SHP77 treated with DMSO at 0.1 percent for 48 hours (cell line): Measurements from ENCODE around the gene NAP1L4.

Source experiments
- DNase-seq: peaks from one replicate; lab custom pipeline; 2025; lab: John Stamatoyannopoulos, UW

NAP1L4 gene, protein sequence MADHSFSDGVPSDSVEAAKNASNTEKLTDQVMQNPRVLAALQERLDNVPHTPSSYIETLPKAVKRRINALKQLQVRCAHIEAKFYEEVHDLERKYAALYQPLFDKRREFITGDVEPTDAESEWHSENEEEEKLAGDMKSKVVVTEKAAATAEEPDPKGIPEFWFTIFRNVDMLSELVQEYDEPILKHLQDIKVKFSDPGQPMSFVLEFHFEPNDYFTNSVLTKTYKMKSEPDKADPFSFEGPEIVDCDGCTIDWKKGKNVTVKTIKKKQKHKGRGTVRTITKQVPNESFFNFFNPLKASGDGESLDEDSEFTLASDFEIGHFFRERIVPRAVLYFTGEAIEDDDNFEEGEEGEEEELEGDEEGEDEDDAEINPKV

DNA sequence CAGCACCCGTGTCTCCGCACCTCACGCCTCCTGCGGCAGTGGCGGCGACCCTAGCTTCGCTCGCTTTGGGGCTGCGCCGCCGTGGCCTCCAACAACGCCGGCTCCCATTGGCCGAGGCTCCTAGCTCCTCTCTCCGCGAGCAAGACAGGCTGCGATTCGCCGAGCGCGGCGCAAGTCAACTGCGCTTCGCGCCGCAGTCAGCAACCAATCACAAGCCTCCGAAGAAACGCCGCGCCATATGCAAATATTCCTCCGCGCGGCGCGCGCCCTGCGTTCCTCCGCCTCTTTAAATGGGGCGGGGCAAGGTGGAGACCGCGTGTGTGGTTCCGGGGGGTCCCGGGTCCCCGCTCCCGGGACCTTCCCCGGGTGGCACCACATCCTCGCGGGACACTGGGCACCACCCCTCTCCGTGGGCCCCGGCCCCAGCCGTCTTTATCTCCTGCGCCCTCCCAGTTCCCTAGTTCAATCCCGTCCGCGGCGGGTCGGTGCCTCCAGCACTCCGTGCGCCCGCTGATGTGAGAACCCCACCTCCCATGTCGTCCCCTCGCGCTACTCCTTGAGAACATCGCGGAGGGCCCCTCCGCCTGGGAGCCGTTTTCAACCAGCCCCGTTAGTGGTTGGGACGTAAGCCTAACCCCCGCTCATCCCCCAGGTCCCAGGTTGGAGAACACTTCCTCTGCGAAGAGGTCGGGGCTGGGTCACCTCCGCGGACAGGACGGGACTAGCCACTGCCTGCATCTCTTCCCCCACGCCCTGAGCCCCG, at the start of gene NAP1L4:
TSS of gene NAP1L4 (minus strand) at position 96 of the 763 bp plus-strand sequence. CDS start 13,109 bp downstream, outside the sequence.
- DNase-seq, result peak; percentile 56

DNA sequence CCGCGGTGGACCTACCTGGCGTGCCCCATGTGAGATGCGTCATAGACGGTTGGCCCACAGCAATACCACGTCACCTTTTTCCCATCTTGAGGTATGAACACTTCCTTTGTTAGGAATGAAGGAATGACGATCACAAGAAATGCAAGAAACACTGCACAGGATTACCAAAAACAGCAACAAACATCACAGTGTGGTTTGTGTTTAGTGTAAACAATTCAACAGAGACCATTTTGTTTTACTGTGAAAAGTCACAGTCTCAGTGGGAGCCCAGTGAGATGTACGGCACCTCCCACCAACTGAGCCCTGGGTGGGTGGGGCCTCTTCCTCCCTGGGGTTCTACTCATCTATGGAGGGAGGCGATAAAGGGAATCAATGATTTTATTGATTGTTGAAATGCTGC, 48.8 kb upstream of the NAP1L4 start:
- DNase-seq, result no peak

DNA sequence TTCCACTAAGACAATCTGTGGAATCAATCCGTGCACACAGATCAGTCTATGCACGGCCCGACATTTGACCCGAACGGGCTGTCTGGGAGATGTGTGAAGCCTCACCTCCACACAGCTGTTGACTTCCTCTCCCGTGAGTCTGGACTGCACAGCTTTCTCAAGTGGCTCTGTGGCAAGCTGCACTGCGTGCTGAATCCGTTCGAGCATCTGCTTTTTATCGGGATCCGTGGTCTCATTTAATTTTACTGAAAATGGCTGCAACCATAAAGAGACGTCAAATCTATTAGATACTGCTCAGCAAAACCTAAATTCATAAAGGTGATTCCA, 45.8 kb upstream of the NAP1L4 start:
- no peak for DNase-seq

DNA sequence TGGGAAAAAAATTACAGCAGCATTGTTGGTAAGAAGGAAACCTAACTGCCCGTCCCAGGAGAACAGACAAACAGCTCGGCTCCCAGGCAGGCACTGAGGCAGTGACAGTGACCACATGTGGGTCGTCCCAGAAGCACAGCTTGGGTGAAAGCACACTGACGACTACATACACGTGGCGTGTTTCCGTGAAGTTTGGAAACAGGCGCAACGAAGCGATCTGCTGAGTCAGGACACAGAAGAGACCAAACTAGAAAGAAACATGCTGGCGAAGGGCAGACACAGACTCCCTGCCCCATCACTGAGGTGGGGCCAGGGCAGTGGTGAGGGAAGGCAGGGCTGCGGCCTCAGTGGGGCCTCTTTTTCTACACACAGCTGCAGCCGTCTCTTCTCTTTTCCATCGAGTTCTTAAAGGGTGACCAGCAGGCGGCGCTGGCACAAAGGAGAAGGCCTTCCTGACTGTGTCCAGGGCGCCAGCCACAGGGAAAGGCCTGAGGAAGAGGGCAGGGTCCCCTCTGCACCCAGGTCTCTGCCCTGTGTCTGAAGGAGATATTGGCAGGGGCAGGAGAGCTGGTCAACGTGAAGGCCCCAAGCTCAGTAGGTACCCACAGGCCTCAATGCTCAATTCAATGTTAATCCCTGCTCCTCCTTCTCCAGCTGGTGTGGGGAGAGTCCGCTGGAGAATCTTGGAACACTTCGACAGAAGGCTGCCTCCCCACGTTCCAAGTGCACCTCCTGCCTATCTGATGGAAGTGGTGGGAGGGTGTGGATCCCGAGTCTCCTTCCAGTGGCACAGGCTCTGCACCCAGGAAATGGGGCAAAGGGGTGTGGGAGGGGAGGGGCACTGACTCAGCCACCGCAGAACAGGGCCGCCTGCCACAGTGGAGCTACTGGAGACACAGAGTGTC, 45.2 kb upstream of the NAP1L4 start:
- no peak for DNase-seq

DNA sequence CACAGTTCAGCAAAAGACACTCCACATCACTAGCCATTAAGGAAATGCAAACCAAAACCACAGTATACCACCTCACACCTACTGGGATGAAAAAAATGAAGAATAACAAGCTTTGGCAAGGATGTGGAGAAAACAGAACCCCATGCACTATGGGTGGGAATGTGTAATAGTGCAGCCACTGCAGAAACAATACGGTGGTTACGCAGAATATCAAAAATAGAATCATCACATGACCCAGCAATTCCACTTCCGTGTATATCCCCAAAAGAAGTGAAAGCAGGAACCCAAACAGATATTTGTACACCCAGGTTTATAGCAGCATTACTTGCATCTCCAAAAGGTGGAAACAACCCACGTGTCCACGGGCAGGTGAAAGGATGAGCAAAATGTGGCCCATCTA, 44.3 kb upstream of the NAP1L4 start:
- DNase-seq, result no peak

DNA sequence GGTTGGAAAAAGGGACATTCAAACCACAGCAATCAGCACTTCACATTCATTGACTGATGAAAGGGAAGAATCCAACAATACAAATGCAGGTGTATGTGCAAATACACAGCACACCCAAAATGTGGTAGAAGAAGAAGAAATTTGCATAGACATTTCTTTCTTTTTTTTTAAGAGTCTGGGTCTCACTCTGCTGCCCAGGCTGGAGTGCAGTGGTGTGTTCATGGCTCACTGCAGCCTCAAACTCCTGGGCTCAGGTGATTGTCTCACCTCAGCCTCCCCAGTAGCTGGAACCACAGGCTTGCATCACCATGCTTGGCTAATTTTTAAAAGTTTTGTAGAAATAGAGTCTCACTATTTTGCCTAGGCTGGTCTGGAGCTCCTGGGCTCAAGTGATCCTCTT, 43.2 kb upstream of the NAP1L4 start:
- DNase-seq, result no peak

DNA sequence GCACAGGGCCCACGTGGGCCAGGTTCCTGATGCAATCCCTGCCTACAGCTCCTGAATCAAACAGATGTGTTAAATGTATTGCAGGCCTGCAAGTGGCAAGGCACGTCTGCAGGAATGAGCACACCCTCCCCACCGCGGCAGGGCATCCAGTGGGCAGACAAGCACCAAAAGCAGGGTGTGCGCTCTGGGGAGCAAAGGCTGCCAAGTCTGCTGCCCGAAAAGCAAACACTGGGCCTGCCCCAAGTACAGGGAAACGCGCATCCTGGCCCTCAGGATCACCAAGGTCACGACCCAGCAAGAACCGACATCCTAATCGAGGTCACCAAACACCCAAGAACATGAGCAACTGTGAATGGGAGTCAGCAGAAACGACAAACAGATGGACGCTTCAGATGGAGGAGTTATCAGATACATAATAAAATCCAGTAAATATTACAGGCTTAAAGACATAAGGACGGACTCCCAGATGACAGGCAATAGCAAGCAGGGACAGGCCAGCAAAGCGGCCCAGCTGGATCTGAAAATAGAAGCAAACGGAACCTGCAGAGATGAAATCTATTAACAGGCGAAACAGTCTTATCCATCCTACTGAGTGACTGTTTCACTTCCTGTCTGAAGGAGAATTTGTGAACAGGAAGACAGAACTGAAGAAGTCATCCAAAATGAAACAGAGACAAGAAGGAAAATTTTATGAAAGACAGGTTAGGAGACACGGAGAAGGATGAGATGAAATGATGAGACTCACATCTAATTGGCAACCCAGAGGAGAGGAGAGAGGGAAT, 38.4 kb upstream of the NAP1L4 start:
- no peak for DNase-seq

DNA sequence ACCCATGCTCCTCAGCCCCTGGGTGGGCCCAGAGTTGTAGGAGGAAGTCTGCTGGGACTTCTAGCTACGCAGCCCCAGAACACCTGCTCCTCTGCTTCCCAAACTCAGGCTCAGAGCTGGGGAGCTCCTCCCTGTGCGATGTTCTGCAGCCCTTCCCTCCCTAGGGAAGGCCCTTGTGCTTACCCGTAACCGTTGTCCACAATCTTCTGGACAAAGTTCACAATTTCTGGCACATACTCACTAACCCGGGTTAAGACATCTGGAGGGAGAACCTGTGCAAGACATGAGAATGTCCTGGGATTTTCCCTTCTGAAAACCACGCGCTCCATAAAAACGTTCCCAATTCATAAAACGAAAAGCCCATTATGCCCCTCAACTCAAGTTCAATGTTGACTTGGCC, 36.7 kb upstream of the NAP1L4 start:
- DNase-seq, result no peak

DNA sequence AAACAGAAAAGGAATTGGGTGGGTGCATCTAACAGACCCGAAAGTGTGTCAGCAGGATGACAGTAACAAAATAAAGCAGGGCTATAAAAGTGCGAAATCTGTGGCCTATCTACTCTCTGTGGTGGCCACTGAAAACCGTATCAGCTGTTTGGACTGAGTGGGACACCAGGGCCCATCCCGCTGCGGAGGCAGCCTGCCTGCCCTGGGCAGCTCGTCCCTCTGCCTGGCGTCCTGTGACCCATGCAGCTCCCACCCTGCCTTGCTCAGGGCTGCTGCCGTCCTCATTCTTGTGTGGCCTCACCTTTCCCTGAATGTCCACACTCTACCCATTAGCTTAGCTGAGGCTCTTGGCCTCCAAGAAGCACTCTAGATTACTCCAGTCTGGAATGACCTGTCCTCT, 34.7 kb upstream of the NAP1L4 start:
- no peak for DNase-seq

DNA sequence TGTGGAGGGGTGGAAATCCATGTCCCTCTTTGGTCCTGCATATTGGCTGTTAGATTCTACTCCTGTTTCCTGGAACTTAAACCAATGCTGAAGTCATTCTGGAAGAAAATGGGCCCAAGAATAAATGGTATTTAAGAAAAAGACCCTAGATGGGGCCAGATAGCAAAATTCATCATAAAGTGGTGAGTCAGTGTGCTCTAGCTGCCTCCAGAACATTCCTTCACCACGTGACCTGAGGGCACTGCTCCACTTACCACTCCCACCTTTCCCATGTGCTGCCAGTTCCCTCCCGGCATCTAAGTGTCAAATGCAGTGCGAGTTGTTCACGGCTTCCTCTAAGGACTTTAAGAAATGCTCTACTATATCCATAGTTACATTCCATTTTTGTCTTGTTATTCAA, 30.9 kb upstream of the NAP1L4 start:
- no peak for DNase-seq

DNA sequence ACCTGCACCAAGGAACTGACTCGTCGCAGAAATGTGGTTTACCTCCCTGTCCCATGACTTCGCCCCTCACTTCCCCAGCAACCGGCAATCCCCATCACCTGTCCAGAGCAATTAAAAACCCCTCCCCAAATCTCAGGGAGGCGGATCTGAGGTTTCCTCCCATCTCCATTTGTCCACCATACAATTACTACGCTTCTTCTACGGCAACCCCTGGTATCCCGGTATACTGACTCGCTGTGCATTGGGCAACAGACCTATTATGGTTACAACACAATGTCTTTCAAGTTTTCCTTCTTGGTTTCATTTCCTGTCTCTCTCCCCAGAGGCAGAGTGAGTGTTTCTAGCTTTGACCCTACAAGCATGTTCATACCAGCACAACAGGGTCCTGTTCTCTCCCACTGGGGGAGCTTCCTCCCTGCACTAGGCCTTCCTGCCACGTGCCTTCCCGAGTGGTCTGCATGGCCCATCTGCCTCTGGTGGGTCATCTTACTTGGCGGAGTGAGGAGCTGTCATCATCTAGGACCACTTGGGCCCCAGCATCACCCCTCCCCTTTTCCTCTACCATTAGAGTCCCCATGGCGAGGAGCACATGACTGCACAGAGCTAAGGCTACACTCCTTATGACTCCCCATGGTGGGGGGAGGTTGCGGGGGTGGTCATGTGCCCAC, 30.3 kb upstream of the NAP1L4 start:
- no peak for DNase-seq

DNA sequence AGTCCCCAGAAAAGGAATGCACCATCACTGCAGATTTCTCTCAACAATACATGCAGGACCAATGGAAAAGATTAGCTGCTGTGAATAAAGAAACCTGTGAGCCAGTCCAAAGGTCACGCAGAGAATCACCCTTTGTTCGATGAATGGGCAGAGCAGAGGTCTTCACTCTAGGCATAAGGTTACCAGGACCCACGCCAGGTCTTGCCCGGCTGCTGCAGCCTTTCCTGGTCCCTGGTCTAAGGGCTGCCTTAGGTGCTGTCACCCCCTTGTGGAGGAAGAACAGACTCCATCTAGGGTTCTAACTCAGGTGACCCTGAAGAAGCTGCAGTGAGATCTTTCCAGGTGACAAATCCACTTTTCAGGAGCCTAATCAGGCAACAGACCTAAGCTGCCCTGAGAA, 29.0 kb upstream of the NAP1L4 start:
- DNase-seq, result no peak

DNA sequence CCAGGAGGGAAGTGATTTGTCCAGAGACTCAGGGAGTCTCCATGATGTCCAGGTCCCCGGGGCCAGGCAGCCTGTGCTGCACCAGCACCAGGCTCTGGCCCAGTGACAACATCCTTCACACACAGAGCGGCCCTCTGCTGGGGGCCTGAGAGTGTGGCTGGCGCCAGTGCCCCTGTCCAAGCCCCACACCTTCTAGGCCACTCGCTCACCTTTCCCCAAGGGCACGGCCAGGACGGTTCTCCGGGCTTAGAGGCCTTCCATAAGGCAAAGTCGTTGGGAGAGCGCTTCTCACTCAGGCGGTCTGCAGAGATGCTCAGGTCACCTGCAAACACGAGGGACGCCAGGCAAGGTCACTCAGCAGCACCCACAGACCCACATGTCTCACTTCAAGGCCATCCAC, 27.9 kb upstream of the NAP1L4 start:
- DNase-seq, result no peak

DNA sequence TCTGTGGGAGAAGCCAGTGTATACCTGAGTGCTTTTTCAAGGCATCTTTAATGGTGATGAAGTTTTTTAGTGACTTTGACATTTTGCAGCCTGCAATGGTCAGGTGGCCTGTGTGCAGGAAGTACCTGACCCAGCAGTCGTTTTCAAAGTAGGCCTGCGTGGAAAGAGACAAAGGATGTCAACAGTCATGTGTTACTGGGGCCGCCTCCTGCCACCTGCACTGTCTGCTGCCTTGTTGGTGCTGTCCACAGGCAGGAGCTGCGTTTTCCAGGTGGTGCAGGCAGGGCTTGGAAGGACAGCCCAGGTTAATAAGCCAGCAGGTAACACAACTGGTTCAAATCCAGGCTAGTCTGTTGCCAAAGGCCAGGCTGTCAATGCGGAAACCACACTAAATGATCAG, 26.5 kb upstream of the NAP1L4 start:
- DNase-seq, result no peak

DNA sequence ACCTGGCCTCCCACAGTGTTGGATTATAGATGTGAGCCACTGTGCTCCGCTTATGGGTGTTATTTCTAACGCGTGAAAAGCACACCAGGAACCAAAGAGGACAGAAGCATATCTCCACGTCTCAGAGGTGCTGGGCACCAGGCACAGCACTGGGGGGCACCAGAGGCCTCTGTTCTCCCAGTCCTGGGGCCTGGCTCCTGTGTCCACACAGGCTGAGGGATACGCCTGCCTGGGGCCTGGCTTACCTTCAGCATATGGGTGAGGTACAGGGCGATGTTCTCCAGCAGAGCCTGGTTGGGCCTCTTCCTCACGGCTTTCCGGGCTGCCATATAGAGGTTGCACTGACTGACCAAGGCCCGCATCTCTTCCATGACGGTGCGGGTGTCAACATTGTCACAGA, 24.7 kb upstream of the NAP1L4 start:
- DNase-seq, result no peak

DNA sequence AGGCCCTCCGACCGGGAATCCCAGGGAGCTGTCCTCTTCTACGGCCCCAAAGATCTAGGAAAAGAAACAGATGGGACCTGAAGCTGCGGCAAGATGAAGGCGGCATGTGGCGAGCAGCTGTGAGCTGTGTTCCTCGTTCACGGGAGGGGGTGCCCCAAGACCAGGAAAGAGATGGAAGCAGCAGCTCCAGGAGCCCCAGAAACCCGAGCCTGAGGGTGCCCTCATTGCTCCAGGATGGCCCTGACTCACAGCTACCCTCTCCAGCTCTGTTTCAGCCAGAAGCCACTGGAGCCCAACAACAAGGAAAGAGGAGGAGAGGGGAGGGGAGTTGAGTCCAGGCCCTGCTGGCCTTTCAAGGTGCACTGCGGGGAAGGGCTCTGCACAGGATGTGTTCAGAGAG, 23.7 kb upstream of the NAP1L4 start:
- DNase-seq, result no peak

DNA sequence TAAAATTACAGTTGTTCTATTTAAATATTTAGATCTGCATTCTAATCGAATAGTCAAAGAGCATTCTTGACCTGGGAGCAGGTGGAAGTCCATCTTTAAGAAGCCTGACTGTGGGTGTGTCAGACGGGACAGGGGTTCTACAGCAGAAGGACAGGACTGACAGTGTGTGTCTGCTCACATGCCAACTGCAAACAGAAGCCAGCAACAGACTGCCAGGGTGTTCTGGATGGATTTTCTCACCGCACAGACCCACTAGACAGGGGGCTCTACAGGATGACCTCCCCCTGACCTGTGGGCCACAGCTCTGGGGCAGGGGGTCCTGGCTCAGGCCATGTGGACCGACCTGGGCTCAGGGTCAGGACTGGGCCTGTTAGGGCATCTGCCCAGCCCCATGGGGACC, 22.8 kb upstream of the NAP1L4 start:
- no peak for DNase-seq

DNA sequence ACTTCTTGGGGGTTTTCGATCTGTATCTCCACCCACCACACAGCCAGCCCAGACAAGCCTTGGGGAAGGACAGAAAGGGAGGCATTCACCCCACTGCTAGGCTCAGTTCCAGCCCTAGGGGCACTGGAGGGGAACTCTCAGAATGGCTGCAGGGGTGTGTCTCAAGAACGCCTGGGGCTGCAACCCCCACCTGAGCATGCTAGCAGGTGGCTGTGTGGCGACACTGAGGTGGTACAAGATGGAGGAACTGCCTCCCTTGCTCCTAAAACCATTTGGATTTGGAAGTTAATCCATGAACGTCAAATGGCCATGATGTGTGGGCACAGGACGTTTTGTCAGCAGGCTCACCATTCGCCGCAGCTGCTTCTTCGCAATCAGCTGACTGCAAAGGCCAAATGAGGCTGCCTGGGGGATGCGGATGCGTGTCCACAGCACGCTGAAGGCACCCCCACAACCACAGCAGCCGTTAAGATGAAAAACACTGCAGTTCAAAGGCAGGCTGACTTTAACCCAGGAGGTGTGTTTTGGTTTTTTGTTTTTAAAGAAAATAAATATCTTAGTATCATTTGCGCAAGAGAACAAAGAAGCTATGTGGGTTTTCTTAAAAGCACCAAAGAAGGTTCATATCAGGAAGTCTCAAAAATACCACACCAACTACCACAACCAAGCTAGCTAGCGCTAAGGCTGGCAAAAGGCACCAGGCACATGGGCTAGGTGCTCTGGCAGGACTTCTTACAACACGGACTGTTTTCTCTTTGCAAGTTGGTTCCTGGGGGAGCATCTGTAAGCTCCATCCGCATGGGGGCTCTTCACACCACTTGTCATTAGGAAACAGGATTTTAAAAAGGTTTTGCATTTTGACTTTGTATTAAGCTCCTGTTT, 22.2 kb upstream of the NAP1L4 start:
- DNase-seq, result no peak

DNA sequence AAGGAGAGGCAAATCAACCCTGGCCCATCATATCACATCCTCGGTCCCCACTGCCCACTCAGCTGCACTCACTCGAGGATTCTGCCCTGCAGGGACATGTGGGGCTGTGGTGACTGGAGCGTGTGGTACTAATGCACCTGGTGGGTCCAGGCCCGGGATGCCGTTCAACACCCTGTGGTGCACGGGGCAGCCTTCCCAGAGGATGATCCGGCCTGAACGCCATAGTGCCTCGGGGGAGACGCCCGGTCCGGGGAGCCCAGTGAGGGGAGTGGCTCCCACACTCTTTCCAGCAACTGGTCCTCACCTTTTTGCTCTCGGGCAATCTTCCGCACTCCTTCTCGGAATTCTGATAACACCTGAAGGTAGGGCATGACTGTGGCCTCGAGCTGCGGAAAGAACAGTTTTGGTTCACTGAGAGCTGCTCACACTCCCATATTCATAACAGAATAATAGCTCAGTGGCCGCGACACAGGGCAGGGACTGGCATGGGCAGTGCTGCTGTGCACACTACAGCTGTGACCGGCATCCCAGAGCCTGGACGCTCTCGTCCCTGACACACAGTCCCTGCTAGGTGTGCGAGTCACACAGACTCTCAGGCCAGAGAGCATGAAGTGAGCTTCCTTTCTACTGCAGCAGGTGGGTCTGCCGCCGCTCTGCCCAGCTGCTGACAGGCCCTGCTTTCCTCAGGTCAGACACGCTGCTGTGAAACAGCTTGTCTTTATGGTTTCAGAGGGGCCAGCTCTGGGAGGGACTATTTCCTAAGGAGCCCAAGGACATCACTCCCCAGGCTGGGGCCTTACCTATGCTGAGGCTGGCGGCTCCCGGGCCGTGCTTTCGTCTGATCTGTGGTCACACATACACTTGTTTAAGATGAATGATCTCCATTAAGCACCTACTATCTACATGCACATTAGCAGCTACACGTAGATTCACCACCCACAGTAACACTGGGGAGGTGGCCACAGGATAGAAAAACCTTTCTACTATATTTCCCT, 20.1 kb upstream of the NAP1L4 start:
- DNase-seq, result no peak
